ENCODE results near the gene ARMC12.

DNA sequence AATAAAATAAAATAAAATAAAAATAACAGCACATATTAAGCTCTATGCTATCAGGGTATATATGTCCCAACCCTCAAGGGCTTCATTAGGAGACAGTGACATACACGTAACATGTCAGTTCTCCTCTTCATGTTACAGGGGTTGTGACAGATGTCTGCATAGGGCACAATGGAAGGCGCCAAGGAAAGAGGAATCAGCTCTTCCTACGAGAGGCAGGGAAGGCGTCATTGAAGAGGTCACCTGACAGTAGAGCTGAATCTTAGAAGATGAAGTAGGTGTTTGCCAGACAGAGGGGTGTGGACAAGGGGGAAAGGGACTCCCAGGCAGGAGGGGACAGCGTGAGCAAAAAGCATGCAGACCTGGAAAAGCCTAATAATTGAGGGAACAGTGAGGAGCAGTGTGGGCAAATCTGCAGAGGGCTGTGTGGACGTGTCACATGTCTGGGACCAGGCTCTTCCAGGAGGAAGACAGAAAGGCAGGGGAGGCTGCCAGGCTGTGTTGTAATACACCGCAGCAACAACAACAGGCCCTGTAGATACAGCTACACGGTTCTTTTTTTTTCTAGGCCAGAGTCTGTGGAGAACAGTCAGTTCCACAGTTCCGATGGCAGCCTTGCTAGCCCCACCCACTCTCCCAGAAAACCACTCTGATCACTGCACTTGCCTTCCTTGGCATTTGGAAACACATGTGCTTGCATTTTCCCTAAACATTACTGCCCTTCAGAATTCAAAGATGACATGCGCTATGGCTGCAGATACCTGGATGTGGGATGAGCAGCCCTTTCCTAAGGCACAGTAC is 45.6 kb upstream of the ARMC12 start:
- TF ChIP-seq POLR2A (IDR thresholded peaks at IDR 0.05) = peak in 1 of 2 donors; percentile 22
- TF ChIP-seq, protein P1, sequence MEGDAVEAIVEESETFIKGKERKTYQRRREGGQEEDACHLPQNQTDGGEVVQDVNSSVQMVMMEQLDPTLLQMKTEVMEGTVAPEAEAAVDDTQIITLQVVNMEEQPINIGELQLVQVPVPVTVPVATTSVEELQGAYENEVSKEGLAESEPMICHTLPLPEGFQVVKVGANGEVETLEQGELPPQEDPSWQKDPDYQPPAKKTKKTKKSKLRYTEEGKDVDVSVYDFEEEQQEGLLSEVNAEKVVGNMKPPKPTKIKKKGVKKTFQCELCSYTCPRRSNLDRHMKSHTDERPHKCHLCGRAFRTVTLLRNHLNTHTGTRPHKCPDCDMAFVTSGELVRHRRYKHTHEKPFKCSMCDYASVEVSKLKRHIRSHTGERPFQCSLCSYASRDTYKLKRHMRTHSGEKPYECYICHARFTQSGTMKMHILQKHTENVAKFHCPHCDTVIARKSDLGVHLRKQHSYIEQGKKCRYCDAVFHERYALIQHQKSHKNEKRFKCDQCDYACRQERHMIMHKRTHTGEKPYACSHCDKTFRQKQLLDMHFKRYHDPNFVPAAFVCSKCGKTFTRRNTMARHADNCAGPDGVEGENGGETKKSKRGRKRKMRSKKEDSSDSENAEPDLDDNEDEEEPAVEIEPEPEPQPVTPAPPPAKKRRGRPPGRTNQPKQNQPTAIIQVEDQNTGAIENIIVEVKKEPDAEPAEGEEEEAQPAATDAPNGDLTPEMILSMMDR (IDR thresholded peaks at IDR 0.05) = no peak
